T-helper 1 cell treated with Interleukin-12 subunit alpha and Interleukin-12 subunit beta and Interleukin-4 antibody, amounts not matched to agents 30 ng/mL and 1 ng/mL, for 36 hours (primary cell): ENCODE measurements around the gene PRR23B. TPM values are rescaled to one million over a fixed set of nuclear protein-coding genes. Genes with fewer than 3 reads are reported as not detected.

Source experiments
- intact Hi-C: fragments of 100-400 bp; cut with micrococcal nuclease; formaldehyde crosslinking; loops from one replicate; pipeline ENCODE4 v1.15.1; 2024
- total RNA-seq: library from RNA; stranded (reverse); gene quantifications from 2 replicates; pipeline ENCODE4 v1.2.3, GENCODE V29; 2022

Gene PRR23B
- total RNA-seq, 1 donor from 2014 or later, result not detected

- intact Hi-C loops, result no loop called here
Observed at GRCh38 chr3:138975351-138975750, 45.4 kb downstream of the PRR23B start.

GRCh38 chr3:138974462-138974861, 46.3 kb downstream of the PRR23B start:
- intact Hi-C loops, result no loop called here

GRCh38 chr3:138972941-138973340, 47.8 kb downstream of the PRR23B start:
- intact Hi-C loops, result no loop called here

DNA sequence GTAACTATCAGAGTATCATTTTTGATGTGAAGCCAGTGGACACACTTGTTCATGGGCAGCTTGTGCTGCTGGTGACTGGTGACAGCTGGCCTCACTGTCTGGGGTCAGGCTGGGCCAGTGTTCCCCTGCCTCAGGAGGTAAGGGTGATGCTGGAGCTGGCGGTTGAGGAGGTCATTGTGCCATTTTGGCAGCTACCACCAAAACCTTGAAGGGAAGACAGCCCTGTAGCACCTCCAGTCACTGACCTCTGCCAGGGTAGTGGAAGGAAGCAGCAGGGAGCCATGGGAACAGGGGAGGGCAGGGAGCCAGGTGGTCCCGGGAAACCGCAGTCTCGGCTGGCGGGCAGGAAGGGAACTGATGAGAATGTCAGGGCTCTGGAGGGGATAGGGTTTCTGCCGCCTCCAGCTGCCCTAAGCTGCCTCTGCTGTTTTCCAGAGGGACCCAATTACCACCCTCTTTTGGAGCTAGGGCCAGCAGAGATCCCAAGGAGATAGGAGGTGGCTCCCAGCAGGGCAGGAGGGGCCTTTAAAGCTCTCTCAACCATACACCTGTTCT, 48.9 kb downstream of the PRR23B start:
- intact Hi-C loops, result no loop called here

Other genes starting within 250 kb of the PRR23B start
- 21.0 and 23.7 TPM in 2 replicates for gene PIK3CB, start 186.0 kb downstream of the PRR23B start, total RNA-seq
- not detected in 2 replicates for gene FOXL2, start 73.8 kb downstream of the PRR23B start, total RNA-seq
- not detected in 2 replicates for gene FOXL2NB, start 73.7 kb downstream of the PRR23B start, total RNA-seq
- not detected in 2 replicates for gene PRR23A, start 14.7 kb downstream of the PRR23B start, total RNA-seq
- not detected in 2 replicates for gene PRR23C, start 24.0 kb upstream of the PRR23B start, total RNA-seq